ENCODE measurements around the gene VLDLR. TPM values are rescaled to one million over a fixed set of nuclear protein-coding genes. Genes with fewer than 3 reads are reported as not detected.

Gene VLDLR
- total and polyA plus RNA-seq, 2 of the 13 experiments (the other 11 are each of a cell fraction or from before 2014, with no cell fraction given), result 3.4 to 10.5 TPM

- TF ChIP-seq FOSL1 (CRISPR knock-in tag; IDR thresholded peaks at IDR 0.05; ENCODE audit: borderline replicate concordance) (no peak), RFXANK (CRISPR knock-in tag; IDR thresholded peaks at IDR 0.05) (no peak), FOXM1 (CRISPR knock-in tag; IDR thresholded peaks at IDR 0.05) (no peak), TRIM22 (IDR thresholded peaks at IDR 0.05) (no peak), SRF (IDR thresholded peaks at IDR 0.05; ENCODE audit: low read depth, low read length) (no peak), PHB2 (IDR thresholded peaks at IDR 0.05; ENCODE audit: partially characterized antibody) (no peak), ZNF777 (CRISPR knock-in tag; IDR thresholded peaks at IDR 0.05) (peak; percentile 95), GATAD1 (CRISPR knock-in tag; IDR thresholded peaks at IDR 0.05) (no peak), ZNF354B (CRISPR knock-in tag; IDR thresholded peaks at IDR 0.05) (no peak), CEBPB (IDR thresholded peaks at IDR 0.05; ENCODE audit: borderline replicate concordance, low read depth, low read length) (no peak), FOXK2 (IDR thresholded peaks at IDR 0.05) (no peak), CEBPG (CRISPR knock-in tag; IDR thresholded peaks at IDR 0.05) (no peak), GATAD2A (CRISPR knock-in tag; IDR thresholded peaks at IDR 0.05) (no peak), CAMTA2 (CRISPR knock-in tag; IDR thresholded peaks at IDR 0.05; ENCODE audit: borderline replicate concordance) (no peak), FLYWCH1 (CRISPR knock-in tag; IDR thresholded peaks at IDR 0.05) (no peak), ZNF496 (CRISPR knock-in tag; IDR thresholded peaks at IDR 0.05; ENCODE audit: insufficient replicate concordance) (no peak), ZNF121 (CRISPR knock-in tag; IDR thresholded peaks at IDR 0.05) (no peak), ZNF816 (CRISPR knock-in tag; IDR thresholded peaks at IDR 0.05; ENCODE audit: borderline replicate concordance) (peak; percentile 29; the same call in 1 of the 2 replicates), ZNF772 (CRISPR knock-in tag; IDR thresholded peaks at IDR 0.05) (no peak), ZFP82 (CRISPR knock-in tag; IDR thresholded peaks at IDR 0.05; ENCODE audit: borderline replicate concordance) (peak; percentile 66; the same call in 1 of the 2 replicates), ZNF674 (CRISPR knock-in tag; IDR thresholded peaks at IDR 0.05; ENCODE audit: low read depth) (no peak), MAFF (IDR thresholded peaks at IDR 0.05; ENCODE audit: low read depth, low read length) (no peak), ARNT (IDR thresholded peaks at IDR 0.05) (no peak), PRDM10 (CRISPR knock-in tag; IDR thresholded peaks at IDR 0.05; ENCODE audit: low read depth) (no peak), BRD4 (CRISPR knock-in tag; IDR thresholded peaks at IDR 0.05) (no peak), ZNF782 (CRISPR knock-in tag; IDR thresholded peaks at IDR 0.05; ENCODE audit: borderline replicate concordance) (no peak), SIX1 (CRISPR knock-in tag; IDR thresholded peaks at IDR 0.05; ENCODE audit: borderline replicate concordance) (no peak), ONECUT2 (CRISPR knock-in tag; IDR thresholded peaks at IDR 0.05) (no peak), ETV5 (CRISPR knock-in tag; IDR thresholded peaks at IDR 0.05; ENCODE audit: borderline replicate concordance) (no peak)
- TF ChIP-seq, protein P1, sequence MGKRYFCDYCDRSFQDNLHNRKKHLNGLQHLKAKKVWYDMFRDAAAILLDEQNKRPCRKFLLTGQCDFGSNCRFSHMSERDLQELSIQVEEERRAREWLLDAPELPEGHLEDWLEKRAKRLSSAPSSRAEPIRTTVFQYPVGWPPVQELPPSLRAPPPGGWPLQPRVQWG (CRISPR knock-in tag; IDR thresholded peaks at IDR 0.05; ENCODE audit: borderline replicate concordance, low read depth), result no peak
Measured at GRCh38 chr9:2622461-2623287, 1.1 kb downstream of the VLDLR start (continued).
